ENCODE results near the gene TMED8. TPM values are rescaled to one million over a fixed set of nuclear protein-coding genes. Genes with fewer than 3 reads are reported as not detected.

The TMED8 gene
- polyA plus RNA-seq, 1 donor = 14.7 TPM

DNA sequence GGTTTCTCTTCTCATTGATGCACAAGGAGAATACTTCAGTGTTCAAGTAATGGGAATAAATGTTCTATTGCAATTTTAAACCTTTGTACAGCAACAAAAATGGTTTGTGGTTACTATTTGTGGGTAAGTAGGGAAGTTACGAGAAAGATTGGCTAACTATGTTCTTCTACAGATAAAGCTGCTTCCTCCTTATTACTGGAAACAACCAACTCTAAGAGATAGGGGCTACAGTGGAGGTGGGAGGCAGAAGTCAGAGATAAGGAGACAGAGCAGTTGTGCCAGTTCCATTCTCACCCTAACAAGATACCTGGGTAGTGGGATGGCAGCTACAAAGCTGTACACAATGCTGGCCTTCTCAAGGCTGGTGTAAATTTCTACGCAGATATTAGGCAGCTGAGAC lies 30.3 kb upstream of the TMED8 start:
- Histone ChIP-seq H3K4me1 (ENCODE audit: control insufficient read depth, insufficient read depth, low read length) (no peaks in the 10 kb centered on the region), H3K27ac (ENCODE audit: low read length) (no peak overlapping the region), H3K4me3 (ENCODE audit: low read length) (no peak overlapping the region), H3K9me3 (ENCODE audit: control insufficient read depth, low read depth, low read length) (no peaks in the 10 kb centered on the region), H3K36me3 (ENCODE audit: control insufficient read depth, insufficient read depth, low read length) (no peaks in the 10 kb centered on the region), H3K27me3 (ENCODE audit: control insufficient read depth, insufficient read depth, low read length) (no peaks in the 10 kb centered on the region)
- no peak for DNase-seq
- no CpG with 5 or more reads among the region's 2 CpGs for WGBS (ENCODE audit: insufficient coverage, low lambda C conversion rate)

DNA sequence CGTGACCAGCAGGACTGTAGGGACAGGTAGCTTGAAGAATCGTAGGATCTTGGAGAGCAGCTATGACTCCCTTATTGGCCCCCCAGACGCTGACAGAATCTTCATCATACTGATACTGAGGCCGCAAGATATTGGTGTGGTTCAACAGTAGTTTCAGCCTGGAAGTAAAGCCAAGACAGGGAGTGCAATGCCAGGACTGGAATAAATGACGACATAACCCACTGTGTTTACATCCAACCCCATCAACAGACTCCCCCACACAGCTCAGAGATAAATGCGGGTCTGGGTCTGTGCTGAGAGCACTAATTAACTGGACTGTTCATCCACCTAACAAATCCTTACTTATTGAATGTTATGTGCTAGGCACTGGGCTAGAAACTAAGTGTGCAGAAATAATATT lies 29.8 kb upstream of the TMED8 start:
- WGBS (ENCODE audit: insufficient coverage, low lambda C conversion rate) = no CpG with 5 or more reads among the region's 6 CpGs
- H3K4me3 ChIP-seq (ENCODE audit: low read length) = no peak overlapping the region
- DNase-seq = peak in 1 of 2 donors; percentile 5
- no peak overlapping the region for H3K27ac ChIP-seq (ENCODE audit: low read length)
- no peaks in the 10 kb centered on the region for H3K36me3 ChIP-seq (ENCODE audit: control insufficient read depth, insufficient read depth, low read length)
- H3K4me1 ChIP-seq (ENCODE audit: control insufficient read depth, insufficient read depth, low read length) = no peaks in the 10 kb centered on the region
- no peaks in the 10 kb centered on the region for H3K27me3 ChIP-seq (ENCODE audit: control insufficient read depth, insufficient read depth, low read length)
- H3K9me3 ChIP-seq (ENCODE audit: control insufficient read depth, low read depth, low read length) = no peaks in the 10 kb centered on the region

DNA sequence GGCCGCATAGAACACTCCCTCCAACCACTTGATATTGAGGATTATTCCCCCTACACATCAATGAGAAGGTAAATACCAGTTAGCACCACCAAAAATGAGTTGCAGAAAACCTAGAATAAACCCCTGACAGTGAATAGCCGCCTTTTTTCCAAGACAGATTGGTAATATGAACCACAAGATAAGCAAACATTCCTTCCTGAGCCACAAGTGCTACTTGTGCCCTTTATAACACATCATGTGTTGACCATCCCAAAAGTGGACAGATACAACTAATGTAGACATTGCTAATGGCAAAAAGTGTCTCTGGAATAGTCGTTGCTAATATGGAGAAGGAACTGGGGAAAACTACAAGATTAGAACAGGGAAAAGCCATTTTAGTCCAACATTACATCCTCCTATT lies 29.2 kb upstream of the TMED8 start:
- Histone ChIP-seq H3K27ac (ENCODE audit: low read length) (no peak overlapping the region), H3K27me3 (ENCODE audit: control insufficient read depth, insufficient read depth, low read length) (no peaks in the 10 kb centered on the region), H3K9me3 (ENCODE audit: control insufficient read depth, low read depth, low read length) (no peaks in the 10 kb centered on the region), H3K4me3 (ENCODE audit: low read length) (no peak overlapping the region), H3K4me1 (ENCODE audit: control insufficient read depth, insufficient read depth, low read length) (no peaks in the 10 kb centered on the region), H3K36me3 (ENCODE audit: control insufficient read depth, insufficient read depth, low read length) (no peaks in the 10 kb centered on the region)
- DNase-seq = no peak
- 60% methylated on average over 1 of the region's 3 CpGs for WGBS (ENCODE audit: insufficient coverage, low lambda C conversion rate)

DNA sequence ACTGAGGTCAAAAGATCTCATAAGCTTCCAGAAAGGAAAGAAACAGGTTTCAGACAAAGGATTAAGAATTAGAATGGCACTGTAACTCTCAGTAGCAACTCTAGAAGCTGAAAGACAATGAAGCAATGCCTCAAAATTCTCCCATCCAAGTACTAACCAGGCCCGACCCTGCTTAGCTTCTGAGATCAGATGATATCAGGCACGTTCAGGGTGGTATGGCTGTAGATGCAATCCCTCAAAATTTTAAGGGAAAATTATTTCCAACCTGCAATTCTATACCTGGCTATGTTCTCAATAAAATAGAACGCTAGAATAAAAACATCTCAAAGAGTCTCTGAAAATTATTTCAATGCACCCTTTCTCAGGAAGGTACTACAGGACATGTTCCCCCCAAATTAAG lies 26.9 kb upstream of the TMED8 start:
- no peaks in the 10 kb centered on the region for H3K9me3 ChIP-seq (ENCODE audit: control insufficient read depth, low read depth, low read length)
- H3K27ac ChIP-seq (ENCODE audit: low read length) = no peak overlapping the region
- no peaks in the 10 kb centered on the region for H3K4me1 ChIP-seq (ENCODE audit: control insufficient read depth, insufficient read depth, low read length)
- 80% methylated on average over 1 of the region's 3 CpGs for WGBS (ENCODE audit: insufficient coverage, low lambda C conversion rate)
- DNase-seq = no peak
- H3K36me3 ChIP-seq (ENCODE audit: control insufficient read depth, insufficient read depth, low read length) = no peaks in the 10 kb centered on the region
- H3K27me3 ChIP-seq (ENCODE audit: control insufficient read depth, insufficient read depth, low read length) = no peaks in the 10 kb centered on the region
- no peak overlapping the region for H3K4me3 ChIP-seq (ENCODE audit: low read length)

GRCh38 chr14:77400216-77400615 lies 23.3 kb upstream of the TMED8 start:
- DNase-seq = no peak
- WGBS (ENCODE audit: insufficient coverage, low lambda C conversion rate) = 84% methylated on average over 3 of the region's 6 CpGs
- Histone ChIP-seq H3K4me1 (ENCODE audit: control insufficient read depth, insufficient read depth, low read length) (no peaks in the 10 kb centered on the region), H3K27ac (ENCODE audit: low read length) (no peak overlapping the region), H3K4me3 (ENCODE audit: low read length) (no peak overlapping the region), H3K27me3 (ENCODE audit: control insufficient read depth, insufficient read depth, low read length) (no peaks in the 10 kb centered on the region), H3K36me3 (ENCODE audit: control insufficient read depth, insufficient read depth, low read length) (no peaks in the 10 kb centered on the region), H3K9me3 (ENCODE audit: control insufficient read depth, low read depth, low read length) (no peaks in the 10 kb centered on the region)

DNA sequence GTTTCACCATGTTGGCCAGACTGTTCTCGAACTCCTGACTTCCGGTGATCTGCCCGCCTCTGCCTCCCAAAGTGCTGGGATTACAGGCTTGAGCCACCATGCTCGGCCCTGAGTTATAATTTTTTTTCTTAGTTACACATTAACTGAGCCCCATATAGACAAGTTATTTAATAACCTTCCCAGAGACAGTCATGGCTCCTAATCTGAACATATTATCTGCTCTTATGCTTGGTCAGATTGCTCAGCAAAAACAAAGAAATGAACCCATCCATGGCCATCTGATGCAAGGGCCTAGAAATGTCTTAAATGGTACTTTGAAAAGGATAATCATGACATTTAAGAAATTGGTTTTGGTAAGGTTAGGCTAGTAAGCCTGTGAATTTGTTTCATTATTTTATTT lies 13.3 kb upstream of the TMED8 start:
- Histone ChIP-seq H3K4me3 (ENCODE audit: low read length) (no peak overlapping the region), H3K9me3 (ENCODE audit: control insufficient read depth, low read depth, low read length) (no peaks in the 10 kb centered on the region), H3K4me1 (ENCODE audit: control insufficient read depth, insufficient read depth, low read length) (peaks cover 3% of the 10 kb centered on the region), H3K36me3 (ENCODE audit: control insufficient read depth, insufficient read depth, low read length) (no peaks in the 10 kb centered on the region), H3K27ac (ENCODE audit: low read length) (peak overlapping the region; percentile 27), H3K27me3 (ENCODE audit: control insufficient read depth, insufficient read depth, low read length) (no peaks in the 10 kb centered on the region)
- WGBS (ENCODE audit: insufficient coverage, low lambda C conversion rate) = no CpG with 5 or more reads among the region's 4 CpGs
- peak; percentile 33 to 74 for DNase-seq

DNA sequence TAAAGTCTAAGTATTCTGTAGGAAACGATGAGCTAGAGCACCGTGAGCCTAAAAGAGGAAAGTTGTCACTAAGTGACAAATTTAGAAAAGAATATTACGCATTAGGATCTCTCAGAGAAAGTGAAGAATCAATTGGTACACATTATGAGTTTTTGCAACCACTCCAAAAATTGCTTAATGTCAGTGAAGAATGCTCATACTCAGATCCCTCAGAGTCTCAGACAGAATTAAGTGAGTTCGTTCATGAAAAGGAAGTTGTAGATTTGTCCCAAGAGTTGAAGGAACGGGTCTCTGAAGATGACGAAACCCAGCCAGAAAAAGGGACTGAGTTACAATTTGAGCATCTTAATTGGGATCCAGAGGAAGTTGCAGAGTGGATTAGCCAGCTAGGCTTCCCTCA lies 1.8 kb upstream of the TMED8 start:
- Histone ChIP-seq H3K27me3 (ENCODE audit: control insufficient read depth, insufficient read depth, low read length) (no peaks in the 10 kb centered on the region), H3K4me3 (ENCODE audit: low read length) (no peak overlapping the region), H3K36me3 (ENCODE audit: control insufficient read depth, insufficient read depth, low read length) (no peaks in the 10 kb centered on the region), H3K4me1 (ENCODE audit: control insufficient read depth, insufficient read depth, low read length) (peaks cover 2% of the 10 kb centered on the region), H3K27ac (ENCODE audit: low read length) (no peak overlapping the region), H3K9me3 (ENCODE audit: control insufficient read depth, low read depth, low read length) (no peaks in the 10 kb centered on the region)
- 96% methylated on average over 4 of the region's 6 CpGs for WGBS (ENCODE audit: insufficient coverage, low lambda C conversion rate)
- DNase-seq = no peak

GRCh38 chr14:77377502-77377844 lies 579 bp upstream of the TMED8 start:
- peak overlapping the region; percentile 90 for H3K4me3 ChIP-seq (ENCODE audit: low read length)
- no peaks in the 10 kb centered on the region for H3K9me3 ChIP-seq (ENCODE audit: control insufficient read depth, low read depth, low read length)
- H3K27me3 ChIP-seq (ENCODE audit: control insufficient read depth, insufficient read depth, low read length) = no peaks in the 10 kb centered on the region
- no peaks in the 10 kb centered on the region for H3K36me3 ChIP-seq (ENCODE audit: control insufficient read depth, insufficient read depth, low read length)
- H3K27ac ChIP-seq (ENCODE audit: low read length) = no peak overlapping the region
- no peaks in the 10 kb centered on the region for H3K4me1 ChIP-seq (ENCODE audit: control insufficient read depth, insufficient read depth, low read length)
- DNase-seq = no peak
- 13% methylated on average over 3 of the region's 10 CpGs for WGBS (ENCODE audit: insufficient coverage, low lambda C conversion rate)

GRCh38 chr14:77375973-77376770 lies 722 bp downstream of the TMED8 start:
- Histone ChIP-seq H3K4me3 (ENCODE audit: low read length) (peak overlapping the region; percentile 90), H3K36me3 (ENCODE audit: control insufficient read depth, insufficient read depth, low read length) (no peaks in the 10 kb centered on the region), H3K27ac (ENCODE audit: low read length) (peak overlapping the region; percentile 39), H3K4me1 (ENCODE audit: control insufficient read depth, insufficient read depth, low read length) (no peaks in the 10 kb centered on the region), H3K9me3 (ENCODE audit: control insufficient read depth, low read depth, low read length) (no peaks in the 10 kb centered on the region), H3K27me3 (ENCODE audit: control insufficient read depth, insufficient read depth, low read length) (no peaks in the 10 kb centered on the region)
- no CpG with 5 or more reads among the region's 24 CpGs for WGBS (ENCODE audit: insufficient coverage, low lambda C conversion rate)
- peak in 1 of 2 donors; percentile 11 for DNase-seq

GRCh38 chr14:77375164-77375950 lies 1.5 kb downstream of the TMED8 start:
- no peaks in the 10 kb centered on the region for H3K27me3 ChIP-seq (ENCODE audit: control insufficient read depth, insufficient read depth, low read length)
- H3K4me3 ChIP-seq (ENCODE audit: low read length) = no peak overlapping the region
- no peak for DNase-seq
- H3K9me3 ChIP-seq (ENCODE audit: control insufficient read depth, low read depth, low read length) = no peaks in the 10 kb centered on the region
- H3K36me3 ChIP-seq (ENCODE audit: control insufficient read depth, insufficient read depth, low read length) = no peaks in the 10 kb centered on the region
- H3K27ac ChIP-seq (ENCODE audit: low read length) = no peak overlapping the region
- WGBS (ENCODE audit: insufficient coverage, low lambda C conversion rate) = 88% methylated on average over 4 of the region's 9 CpGs
- H3K4me1 ChIP-seq (ENCODE audit: control insufficient read depth, insufficient read depth, low read length) = no peaks in the 10 kb centered on the region

All from large intestine (tissue), 3 donors.